WERI-Rb-1 (cell line): Measurements from ENCODE around the gene SLC24A4.

Experiments used
- DNase-seq: peaks from one replicate; pipeline ENCODE4 v3.0.0-alpha.2; 2020
- H3K27ac ChIP-seq: fragments of 250-450 bp; sonication (Bioruptor Pico); 2 replicates; pipeline ENCODE4 v1.5.1; 2020; ENCODE audit warnings: mild to moderate bottlenecking, moderate library complexity
- H3K27me3 ChIP-seq: fragments of 250-450 bp; sonication (Bioruptor Pico); 2 replicates; pipeline ENCODE4 v1.5.1; 2021; ENCODE audit warnings: mild to moderate bottlenecking, low read depth, moderate library complexity; ENCODE audit not compliant: insufficient read depth, severe bottlenecking
- H3K36me3 ChIP-seq: fragments of 250-450 bp; sonication (Bioruptor Pico); 2 replicates; pipeline ENCODE4 v1.5.1; 2020; ENCODE audit warnings: mild to moderate bottlenecking, moderate library complexity
- H3K4me3 ChIP-seq: 2 replicates; pipeline ENCODE4 v1.5.1; 2011; ENCODE audit warnings: low read depth, mild to moderate bottlenecking, control low read depth, low read length
- H3K9me3 ChIP-seq: fragments of 250-450 bp; sonication (Bioruptor Pico); 2 replicates; pipeline ENCODE4 v1.5.1; 2021; ENCODE audit warnings: mild to moderate bottlenecking, moderate library complexity; ENCODE audit not compliant: severe bottlenecking
- TF ChIP-seq, protein P1 (sequence below): IDR thresholded peaks from 2 replicates; pipeline ENCODE4 v1.5.1; 2011; ENCODE audit warnings: low read depth, mild to moderate bottlenecking, control low read depth, inconsistent platforms, low read length

The SLC24A4 gene

GRCh38 chr14:92473261-92473968 lies 150.4 kb downstream of the SLC24A4 start:
- Histone ChIP-seq H3K9me3 (peaks cover 2% of the 10 kb centered on the region), H3K4me3 (no peak overlapping the region), H3K36me3 (no peaks in the 10 kb centered on the region), H3K27ac (no peak overlapping the region), H3K27me3 (no peaks in the 10 kb centered on the region)
- no peak for DNase-seq
- TF ChIP-seq, protein P1, sequence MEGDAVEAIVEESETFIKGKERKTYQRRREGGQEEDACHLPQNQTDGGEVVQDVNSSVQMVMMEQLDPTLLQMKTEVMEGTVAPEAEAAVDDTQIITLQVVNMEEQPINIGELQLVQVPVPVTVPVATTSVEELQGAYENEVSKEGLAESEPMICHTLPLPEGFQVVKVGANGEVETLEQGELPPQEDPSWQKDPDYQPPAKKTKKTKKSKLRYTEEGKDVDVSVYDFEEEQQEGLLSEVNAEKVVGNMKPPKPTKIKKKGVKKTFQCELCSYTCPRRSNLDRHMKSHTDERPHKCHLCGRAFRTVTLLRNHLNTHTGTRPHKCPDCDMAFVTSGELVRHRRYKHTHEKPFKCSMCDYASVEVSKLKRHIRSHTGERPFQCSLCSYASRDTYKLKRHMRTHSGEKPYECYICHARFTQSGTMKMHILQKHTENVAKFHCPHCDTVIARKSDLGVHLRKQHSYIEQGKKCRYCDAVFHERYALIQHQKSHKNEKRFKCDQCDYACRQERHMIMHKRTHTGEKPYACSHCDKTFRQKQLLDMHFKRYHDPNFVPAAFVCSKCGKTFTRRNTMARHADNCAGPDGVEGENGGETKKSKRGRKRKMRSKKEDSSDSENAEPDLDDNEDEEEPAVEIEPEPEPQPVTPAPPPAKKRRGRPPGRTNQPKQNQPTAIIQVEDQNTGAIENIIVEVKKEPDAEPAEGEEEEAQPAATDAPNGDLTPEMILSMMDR: no peak

GRCh38 chr14:92473969-92474535 lies 151.1 kb downstream of the SLC24A4 start:
- Histone ChIP-seq H3K4me3 (no peak overlapping the region), H3K27me3 (no peaks in the 10 kb centered on the region), H3K9me3 (peaks cover 2% of the 10 kb centered on the region), H3K27ac (no peak overlapping the region), H3K36me3 (no peaks in the 10 kb centered on the region)
- DNase-seq: no peak
- TF ChIP-seq, protein P1: no peak

DNA sequence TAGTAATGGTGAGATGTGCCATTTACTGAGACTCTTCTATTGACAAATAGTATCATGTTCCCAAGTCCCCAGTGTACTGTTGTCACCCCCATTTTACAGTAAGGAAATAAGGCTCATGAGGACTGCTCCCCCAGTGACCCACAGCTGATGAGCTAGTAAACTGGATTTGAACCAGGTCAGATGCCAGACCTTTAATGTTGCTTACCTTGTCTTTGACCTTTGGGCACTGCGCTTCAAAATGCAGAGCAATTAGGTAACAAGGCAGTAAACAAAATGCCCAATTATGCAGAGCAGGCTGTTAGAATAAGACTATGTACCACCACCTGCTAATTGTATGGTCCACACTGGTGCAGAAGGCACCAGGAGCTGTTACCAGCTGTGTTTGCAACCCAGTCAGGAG lies 152.1 kb downstream of the SLC24A4 start:
- no peaks in the 10 kb centered on the region for H3K27me3 ChIP-seq
- H3K4me3 ChIP-seq: no peak overlapping the region
- peaks cover 2% of the 10 kb centered on the region for H3K9me3 ChIP-seq
- TF ChIP-seq, protein P1: no peak
- no peak overlapping the region for H3K27ac ChIP-seq
- H3K36me3 ChIP-seq: no peaks in the 10 kb centered on the region
- no peak for DNase-seq

DNA sequence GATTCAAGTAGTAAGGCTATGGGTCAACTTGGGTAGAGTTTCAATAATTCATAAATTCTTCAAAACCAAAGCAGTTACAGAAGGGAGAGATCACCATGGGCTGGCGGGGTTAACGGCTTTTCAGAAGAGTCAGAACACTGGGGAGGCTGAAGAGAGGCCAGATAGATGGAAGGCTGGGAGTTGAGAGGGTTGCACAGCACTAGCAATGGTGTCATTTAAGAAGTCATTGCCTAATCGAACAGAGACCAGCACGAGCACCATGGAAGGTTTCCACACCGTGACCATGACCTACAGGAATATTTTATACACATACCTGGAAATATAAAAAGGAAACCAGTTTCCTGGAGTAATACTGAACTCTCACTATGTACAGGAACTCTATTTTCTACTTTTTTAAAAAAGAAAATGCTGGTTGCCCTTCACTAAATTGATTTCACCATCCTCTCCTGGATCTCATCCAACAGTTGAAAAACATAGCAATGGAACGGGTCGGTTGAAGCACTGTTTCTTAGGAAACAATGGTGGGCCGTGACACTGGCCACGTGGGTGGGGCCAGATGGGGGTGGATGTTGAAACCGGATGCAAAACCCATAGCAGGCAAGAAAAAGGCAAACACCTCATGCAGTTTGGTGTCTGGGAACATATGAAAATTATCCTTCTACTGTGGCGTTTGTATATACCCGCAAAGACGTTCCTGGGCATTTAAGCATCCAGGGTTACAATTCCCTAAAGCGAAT lies 152.7 kb downstream of the SLC24A4 start:
- TF ChIP-seq, protein P1: no peak
- Histone ChIP-seq H3K36me3 (no peaks in the 10 kb centered on the region), H3K27me3 (no peaks in the 10 kb centered on the region), H3K4me3 (no peak overlapping the region), H3K27ac (no peak overlapping the region), H3K9me3 (peaks cover 2% of the 10 kb centered on the region)
- DNase-seq: no peak

GRCh38 chr14:92480856-92481255 lies 157.9 kb downstream of the SLC24A4 start:
- no peak for DNase-seq
- Histone ChIP-seq H3K27me3 (no peaks in the 10 kb centered on the region), H3K27ac (no peak overlapping the region), H3K4me3 (no peak overlapping the region), H3K9me3 (peaks cover 2% of the 10 kb centered on the region), H3K36me3 (no peaks in the 10 kb centered on the region)
- TF ChIP-seq, protein P1: no peak
